Activated T-helper 2 cell treated with anti-CD3 and anti-CD28 coated beads, Interferon-gamma antibody, Interleukin-2, Interleukin-4, amounts not matched to agents 10 μg/mL and 5 μg/mL and 100 μg/mL, durations not matched to agents 14 hours and 24 hours and 36 hours (primary cell): ENCODE data around the gene NINJ1. TPM values are rescaled to one million over a fixed set of nuclear protein-coding genes. Genes with fewer than 3 reads are reported as not detected.

ENCODE experiments used
- DNase-seq: peaks from one replicate; pipeline ENCODE4 v3.0.0; 2021; ENCODE audit warnings: low spot score
- H3K27ac Mint-ChIP-seq: one replicate; pipeline ENCODE4 v1.8.0; 2021; ENCODE audit warnings: mixed read lengths
- H3K27me3 Mint-ChIP-seq: one replicate; pipeline ENCODE4 v1.8.0; 2021; ENCODE audit warnings: low read depth, mixed read lengths
- H3K36me3 Mint-ChIP-seq: one replicate; pipeline ENCODE4 v1.8.0; 2021; ENCODE audit warnings: low read depth, mixed read lengths
- H3K4me1 Mint-ChIP-seq: one replicate; pipeline ENCODE4 v1.8.0; 2021; ENCODE audit warnings: low read depth, mixed read lengths
- H3K4me3 Mint-ChIP-seq: one replicate; pipeline ENCODE4 v1.8.0; 2021; ENCODE audit warnings: low read depth, mild to moderate bottlenecking, moderate library complexity, mixed read lengths
- H3K9me3 Mint-ChIP-seq: one replicate; pipeline ENCODE4 v1.8.0; 2021; ENCODE audit warnings: mixed read lengths
- intact Hi-C: fragments of 100-400 bp; cut with micrococcal nuclease; formaldehyde crosslinking; loops from one replicate; pipeline ENCODE4 v1.15.1; 2023
- total RNA-seq: library from RNA; stranded (reverse); gene quantifications from 2 replicates; pipeline ENCODE4 v1.2.3, GENCODE V29; 2022

Gene NINJ1
- total RNA-seq, 1 donor from 2014 or later: 113 TPM

DNA sequence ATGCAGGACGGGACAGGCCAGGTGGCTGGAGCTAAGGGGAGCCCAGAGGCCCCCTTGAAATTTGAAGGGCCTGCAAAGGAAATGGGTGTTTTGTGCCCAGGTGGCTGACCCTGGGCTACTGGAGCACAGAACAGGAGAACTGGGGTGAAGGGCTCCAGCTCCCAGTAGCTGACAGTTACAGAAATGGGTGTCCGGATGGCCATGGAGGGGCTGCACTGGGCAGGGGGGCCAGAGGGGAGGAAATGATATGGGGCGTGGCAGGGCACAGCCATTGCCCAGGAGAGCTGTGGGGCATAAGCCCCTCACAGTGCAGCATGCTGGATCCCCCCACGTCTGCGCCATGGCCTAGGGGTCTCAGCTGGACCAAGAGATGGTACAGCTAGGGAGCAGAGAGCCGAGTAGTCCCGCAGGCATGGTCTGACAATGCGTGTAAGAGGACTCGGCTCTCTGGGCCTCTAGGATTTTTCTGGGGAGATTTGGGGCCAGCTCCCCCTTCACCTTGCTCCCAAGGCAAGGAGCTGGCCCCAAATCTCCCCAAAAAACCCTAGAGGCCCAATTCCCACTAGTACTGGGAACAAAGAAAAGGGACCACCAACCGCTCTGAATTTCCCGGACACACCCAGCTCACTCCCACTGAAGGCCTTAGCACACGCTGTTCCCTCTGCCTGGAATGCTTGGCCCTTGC, 45.9 kb downstream of the NINJ1 start:
- intact Hi-C loops: no loop called here
- H3K4me1 Mint-ChIP-seq: peaks cover 33% of the 10 kb centered on the region

DNA sequence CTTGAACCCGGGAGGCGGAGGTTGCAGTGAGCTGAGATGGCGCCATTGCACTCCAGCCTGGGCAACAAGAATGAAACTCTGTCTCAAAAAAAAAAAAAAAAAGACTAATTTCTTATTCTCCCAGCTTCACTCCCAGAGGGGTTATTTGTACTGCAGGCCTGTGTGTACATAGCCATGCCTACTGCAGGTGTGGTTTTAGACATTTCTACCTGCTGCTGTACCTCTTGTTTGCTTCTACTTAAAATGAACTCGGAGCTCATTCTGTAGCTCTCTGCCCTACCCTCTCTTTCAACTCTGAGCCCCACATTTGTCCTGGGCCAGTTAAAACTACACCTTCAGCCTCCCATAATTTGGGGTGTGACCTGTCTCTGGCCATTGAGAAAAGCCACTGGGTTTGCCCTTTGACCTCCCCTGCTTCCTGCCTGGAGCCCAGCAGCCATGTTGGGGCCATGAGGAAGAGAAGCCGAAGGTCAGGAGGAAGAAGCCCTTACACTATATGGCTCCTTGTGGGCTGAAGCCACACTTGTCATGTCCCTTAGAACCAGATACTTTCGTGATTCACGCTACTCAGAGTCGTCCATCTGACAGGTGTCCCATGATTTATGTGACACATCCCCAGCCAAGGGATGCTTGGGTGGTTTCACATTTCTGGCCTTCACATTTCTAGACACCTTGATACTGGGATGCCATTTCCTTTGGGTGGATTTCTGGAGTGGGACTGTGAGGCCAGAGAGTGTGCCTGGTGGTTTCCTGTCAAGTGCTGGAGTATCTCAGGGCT, 47.4 kb downstream of the NINJ1 start:
- intact Hi-C loops: no loop called here
- Mint-ChIP-seq H3K4me3 (no peak overlapping the region), H3K27ac (peak overlapping the region; percentile 28), H3K36me3 (peaks cover 80% of the 10 kb centered on the region), H3K27me3 (no peaks in the 10 kb centered on the region), H3K4me1 (peaks cover 27% of the 10 kb centered on the region), H3K9me3 (peaks cover 26% of the 10 kb centered on the region)
- DNase-seq: no peak

More for the DNA sequence above, 45.9 kb downstream of the NINJ1 start:
- no peak overlapping the region for H3K27ac Mint-ChIP-seq
- DNase-seq: no peak
- peaks cover 32% of the 10 kb centered on the region for H3K9me3 Mint-ChIP-seq
- no peaks in the 10 kb centered on the region for H3K27me3 Mint-ChIP-seq
- peaks cover 79% of the 10 kb centered on the region for H3K36me3 Mint-ChIP-seq
- H3K4me3 Mint-ChIP-seq: no peak overlapping the region

DNA sequence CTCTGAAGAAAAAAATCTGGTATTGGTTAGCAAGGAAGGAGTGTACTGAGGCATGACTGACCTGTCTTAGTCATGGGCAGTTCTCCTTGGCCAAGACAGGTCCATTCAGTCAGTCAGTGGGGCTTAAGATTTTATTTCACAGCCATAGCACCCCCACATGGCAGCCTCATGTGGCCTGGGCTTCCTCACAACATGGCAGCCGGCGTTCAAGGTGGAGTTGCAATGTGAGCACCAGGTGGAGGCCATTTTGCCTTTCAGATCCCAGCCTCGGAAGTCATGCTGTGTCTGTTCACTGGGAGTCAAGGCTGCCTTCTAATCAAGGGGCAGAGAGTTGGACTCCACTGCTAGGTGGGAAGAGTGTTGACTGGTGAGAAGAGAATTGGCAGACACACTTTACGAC, 48.4 kb downstream of the NINJ1 start:
- Mint-ChIP-seq H3K27me3 (no peaks in the 10 kb centered on the region), H3K9me3 (peaks cover 19% of the 10 kb centered on the region), H3K27ac (peak overlapping the region; percentile 28), H3K36me3 (peaks cover 81% of the 10 kb centered on the region), H3K4me3 (no peak overlapping the region), H3K4me1 (peaks cover 21% of the 10 kb centered on the region)
- intact Hi-C loops: no loop called here
- DNase-seq: no peak

DNA sequence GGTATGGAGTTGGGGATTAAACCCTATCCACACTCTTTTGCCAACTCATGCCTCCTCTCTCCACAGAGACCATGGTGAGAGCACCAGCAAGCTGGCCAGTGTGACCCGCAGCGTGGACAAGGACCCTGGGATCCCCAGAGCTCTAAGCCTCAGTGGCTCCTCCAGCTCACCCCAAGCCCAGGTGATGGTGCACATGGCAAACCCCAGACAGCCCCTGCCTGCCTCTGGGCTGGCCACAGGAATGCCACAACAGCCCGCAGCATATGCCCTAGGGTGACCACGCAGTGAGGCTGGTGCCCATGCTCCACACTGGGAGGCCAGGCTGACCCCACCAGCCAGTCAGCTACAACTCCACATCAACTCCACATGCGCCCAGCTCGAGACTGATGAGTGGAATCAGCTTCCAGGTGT, 49.6 kb downstream of the NINJ1 start:
- peaks cover 9% of the 10 kb centered on the region for H3K9me3 Mint-ChIP-seq
- H3K4me3 Mint-ChIP-seq: no peak overlapping the region
- DNase-seq: no peak
- H3K27ac Mint-ChIP-seq: no peak overlapping the region
- H3K4me1 Mint-ChIP-seq: peaks cover 18% of the 10 kb centered on the region
- peaks cover 78% of the 10 kb centered on the region for H3K36me3 Mint-ChIP-seq
- H3K27me3 Mint-ChIP-seq: no peaks in the 10 kb centered on the region
- intact Hi-C loops: no loop called here

DNA sequence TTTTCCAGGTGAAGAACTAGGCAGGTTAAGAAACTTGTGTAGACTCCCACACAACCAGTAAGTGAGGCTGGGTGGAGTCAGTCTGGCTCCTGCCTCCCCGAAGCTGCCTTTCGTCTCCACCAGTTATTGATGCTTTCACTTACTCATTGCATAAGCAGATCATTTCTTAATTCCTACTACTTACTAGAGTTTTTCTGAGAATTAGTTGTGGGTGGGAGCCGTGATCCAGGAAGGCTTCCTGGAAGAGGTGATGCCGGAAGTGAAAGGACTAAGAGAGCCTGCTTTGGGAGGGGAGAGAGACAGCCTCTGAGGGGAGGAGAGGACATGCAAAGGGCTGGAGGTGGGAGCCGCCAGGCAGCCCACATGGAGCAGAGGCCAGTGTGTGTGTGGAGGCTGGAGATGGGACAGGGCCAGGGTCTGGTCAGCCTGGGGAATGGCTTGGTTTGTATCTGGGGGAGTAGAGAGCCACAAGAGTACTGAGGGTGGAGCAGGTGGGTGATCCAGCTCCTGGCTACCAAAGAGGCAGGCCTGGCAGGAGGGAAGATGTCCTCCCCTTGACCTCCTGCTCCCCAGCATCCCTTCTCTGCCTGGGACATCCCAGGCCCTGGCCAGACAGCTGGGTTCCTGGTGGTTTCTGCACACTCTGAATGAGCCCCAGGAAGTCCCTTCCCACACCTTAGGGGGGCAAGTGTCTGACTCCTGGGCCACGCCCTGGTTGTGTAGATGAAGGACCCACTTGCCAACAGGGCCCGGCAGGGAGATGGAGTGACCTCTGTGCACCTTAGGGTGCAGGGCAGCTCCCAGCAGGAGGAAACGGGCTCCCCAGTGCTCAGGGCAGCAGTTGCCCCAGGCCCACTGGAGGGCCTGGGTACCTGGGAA, 50.2 kb downstream of the NINJ1 start:
- peaks cover 9% of the 10 kb centered on the region for H3K9me3 Mint-ChIP-seq
- peak overlapping the region; percentile 5 for H3K4me3 Mint-ChIP-seq
- peaks cover 71% of the 10 kb centered on the region for H3K36me3 Mint-ChIP-seq
- peaks cover 18% of the 10 kb centered on the region for H3K4me1 Mint-ChIP-seq
- no peak for DNase-seq
- no peaks in the 10 kb centered on the region for H3K27me3 Mint-ChIP-seq
- intact Hi-C loops: no loop called here
- peak overlapping the region; percentile 90 for H3K27ac Mint-ChIP-seq

DNA sequence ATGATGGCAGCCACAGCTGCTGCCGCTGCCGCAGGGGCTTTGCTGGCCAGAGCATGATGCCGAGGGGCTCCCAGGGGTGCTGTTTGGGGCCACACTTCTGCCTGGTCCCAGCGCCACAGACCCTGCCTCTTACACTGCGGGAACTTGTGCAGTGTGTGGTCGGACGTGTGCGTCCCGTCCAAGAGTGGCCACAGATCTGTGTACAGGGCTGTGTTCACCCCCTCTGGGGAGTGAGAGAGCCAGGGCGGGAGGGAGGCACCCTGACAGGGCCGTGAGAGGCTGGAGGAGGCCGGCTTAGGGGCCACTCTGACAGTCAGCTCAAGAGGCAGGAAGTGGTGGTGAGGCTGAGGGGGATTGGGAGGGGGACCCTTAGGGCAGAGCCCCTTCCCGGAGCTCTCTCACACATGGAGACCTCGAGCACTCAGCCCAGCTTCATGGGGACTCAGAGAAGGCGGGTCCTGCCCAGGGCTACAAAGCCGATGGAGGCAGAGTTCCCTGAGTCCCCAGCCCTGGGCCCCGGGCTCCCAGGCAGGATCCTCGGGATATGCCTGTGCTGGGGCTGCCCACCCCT, 51.1 kb downstream of the NINJ1 start:
- Mint-ChIP-seq H3K4me1 (peaks cover 18% of the 10 kb centered on the region), H3K4me3 (no peak overlapping the region), H3K27ac (peak overlapping the region; percentile 90), H3K27me3 (no peaks in the 10 kb centered on the region), H3K9me3 (peaks cover 9% of the 10 kb centered on the region), H3K36me3 (peaks cover 65% of the 10 kb centered on the region)
- DNase-seq: no peak
- intact Hi-C loops: no loop called here

DNA sequence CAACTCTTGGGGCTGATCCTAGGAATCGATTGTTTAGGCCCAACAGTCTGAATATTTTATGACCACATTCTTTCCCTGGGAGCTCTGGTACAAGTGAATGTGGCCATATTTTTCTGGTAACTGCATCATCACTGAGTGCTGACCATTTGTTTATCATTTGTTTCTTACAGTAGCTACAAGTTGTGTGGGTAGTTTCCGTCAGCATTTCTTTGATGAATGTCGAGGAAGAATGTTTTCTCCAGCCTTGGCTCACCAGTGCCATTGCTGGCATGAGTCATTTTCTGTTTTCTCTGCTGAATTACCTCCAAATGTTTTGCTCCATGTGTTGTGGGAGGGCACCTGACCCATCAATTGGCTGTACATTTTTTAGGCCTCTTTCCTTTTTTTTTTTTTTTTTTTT, 52.1 kb downstream of the NINJ1 start:
- Mint-ChIP-seq H3K9me3 (peaks cover 9% of the 10 kb centered on the region), H3K36me3 (peaks cover 65% of the 10 kb centered on the region), H3K27ac (peak overlapping the region; percentile 67), H3K4me3 (no peak overlapping the region), H3K4me1 (peaks cover 18% of the 10 kb centered on the region), H3K27me3 (no peaks in the 10 kb centered on the region)
- no peak for DNase-seq
- intact Hi-C loops: no loop called here

DNA sequence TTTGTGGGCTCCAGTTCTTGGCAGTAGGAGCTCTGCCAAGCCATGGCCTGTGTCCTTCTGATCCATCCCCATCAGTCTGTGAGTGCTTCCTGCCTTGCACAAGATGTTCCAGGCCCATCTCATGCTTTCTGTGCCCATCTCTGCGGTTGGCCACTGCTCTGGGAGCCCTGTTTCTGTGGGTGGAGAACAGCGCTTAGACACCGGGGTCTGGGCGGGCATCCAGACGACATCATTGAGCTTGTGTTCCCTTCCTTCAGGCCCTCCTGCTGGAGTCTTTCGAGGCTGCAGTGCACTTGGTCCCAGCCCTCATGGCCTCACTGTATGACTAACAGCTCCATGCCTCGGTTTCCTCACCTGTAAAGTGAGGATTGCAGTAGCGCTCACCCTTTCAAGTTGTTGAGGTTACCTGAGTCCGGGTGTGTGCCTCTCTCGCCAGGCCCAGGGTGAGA, 52.9 kb downstream of the NINJ1 start:
- H3K27me3 Mint-ChIP-seq: no peaks in the 10 kb centered on the region
- intact Hi-C loops: no loop called here
- peak overlapping the region; percentile 42 for H3K27ac Mint-ChIP-seq
- peaks cover 15% of the 10 kb centered on the region for H3K4me1 Mint-ChIP-seq
- peaks cover 59% of the 10 kb centered on the region for H3K36me3 Mint-ChIP-seq
- H3K4me3 Mint-ChIP-seq: no peak overlapping the region
- no peak for DNase-seq
- H3K9me3 Mint-ChIP-seq: peaks cover 9% of the 10 kb centered on the region

DNA sequence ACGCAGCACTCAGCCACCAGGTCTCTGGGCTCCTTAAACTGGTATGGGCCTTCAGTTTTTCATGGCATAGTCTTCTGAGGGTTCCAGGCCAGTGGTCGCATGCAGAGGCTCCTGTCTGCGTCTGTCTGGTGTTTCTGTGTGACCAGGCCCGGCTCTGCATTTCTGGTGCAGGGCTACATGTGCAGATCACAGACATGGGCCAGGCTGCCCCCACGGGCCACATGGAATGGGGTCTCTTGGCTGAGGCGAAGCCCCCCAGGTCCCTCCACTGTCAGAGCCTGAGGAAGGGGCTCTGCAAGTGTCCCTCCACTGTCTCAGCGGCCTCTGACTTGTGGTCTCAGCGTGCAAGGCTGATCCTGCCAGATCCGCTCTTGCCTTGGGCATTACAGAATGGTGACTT, 53.6 kb downstream of the NINJ1 start:
- intact Hi-C loops: no loop called here
- peak overlapping the region; percentile 42 for H3K27ac Mint-ChIP-seq
- peaks cover 54% of the 10 kb centered on the region for H3K36me3 Mint-ChIP-seq
- H3K27me3 Mint-ChIP-seq: no peaks in the 10 kb centered on the region
- DNase-seq: no peak
- H3K4me3 Mint-ChIP-seq: no peak overlapping the region
- H3K4me1 Mint-ChIP-seq: peaks cover 15% of the 10 kb centered on the region
- peaks cover 4% of the 10 kb centered on the region for H3K9me3 Mint-ChIP-seq

DNA sequence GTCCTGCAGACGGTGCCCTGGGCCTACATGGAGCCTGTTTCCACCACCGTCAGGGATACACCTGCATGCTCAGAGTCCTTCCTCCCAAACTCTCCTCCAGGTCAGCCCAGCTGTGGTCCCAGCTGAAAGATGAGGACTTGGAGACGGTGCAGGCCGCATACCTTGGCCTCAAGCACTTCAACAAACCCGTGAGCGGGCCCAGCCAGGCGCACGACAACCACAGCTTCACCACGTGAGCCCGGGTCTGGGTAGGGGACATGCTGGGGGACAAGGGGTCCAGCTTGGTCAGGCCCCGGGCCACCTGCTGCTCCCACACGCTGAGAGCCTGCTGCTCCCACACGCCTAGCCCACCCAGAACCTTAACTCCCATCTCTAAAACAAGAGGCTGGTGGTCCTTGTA, 54.7 kb downstream of the NINJ1 start:
- Mint-ChIP-seq H3K27me3 (no peaks in the 10 kb centered on the region), H3K9me3 (peaks cover 4% of the 10 kb centered on the region), H3K36me3 (peaks cover 46% of the 10 kb centered on the region), H3K27ac (no peak overlapping the region), H3K4me3 (no peak overlapping the region), H3K4me1 (peaks cover 19% of the 10 kb centered on the region)
- DNase-seq: no peak
- intact Hi-C loops: no loop called here

DNA sequence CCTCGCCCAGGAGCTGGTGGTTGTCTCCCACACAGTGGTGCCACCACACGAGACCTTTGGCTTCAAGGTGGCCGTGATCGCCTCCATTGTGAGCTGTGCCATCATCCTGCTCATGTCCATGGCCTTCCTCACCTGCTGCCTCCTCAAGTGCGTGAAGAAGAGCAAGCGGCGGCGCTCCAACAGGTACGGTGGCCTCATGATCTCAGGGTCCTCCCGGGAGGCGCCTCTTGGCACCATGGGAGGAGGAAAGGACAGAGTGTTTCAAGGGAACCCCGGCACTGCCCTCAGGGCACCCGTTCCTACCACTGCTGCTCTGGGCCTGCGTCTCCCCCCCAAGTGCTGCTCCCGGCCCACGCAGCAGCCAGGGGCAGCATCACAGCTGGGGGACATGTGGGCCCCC, 56.2 kb downstream of the NINJ1 start:
- no peak for DNase-seq
- Mint-ChIP-seq H3K4me3 (no peak overlapping the region), H3K27me3 (no peaks in the 10 kb centered on the region), H3K27ac (no peak overlapping the region), H3K4me1 (peaks cover 13% of the 10 kb centered on the region), H3K9me3 (no peaks in the 10 kb centered on the region), H3K36me3 (peaks cover 35% of the 10 kb centered on the region)
- intact Hi-C loops: no loop called here

DNA sequence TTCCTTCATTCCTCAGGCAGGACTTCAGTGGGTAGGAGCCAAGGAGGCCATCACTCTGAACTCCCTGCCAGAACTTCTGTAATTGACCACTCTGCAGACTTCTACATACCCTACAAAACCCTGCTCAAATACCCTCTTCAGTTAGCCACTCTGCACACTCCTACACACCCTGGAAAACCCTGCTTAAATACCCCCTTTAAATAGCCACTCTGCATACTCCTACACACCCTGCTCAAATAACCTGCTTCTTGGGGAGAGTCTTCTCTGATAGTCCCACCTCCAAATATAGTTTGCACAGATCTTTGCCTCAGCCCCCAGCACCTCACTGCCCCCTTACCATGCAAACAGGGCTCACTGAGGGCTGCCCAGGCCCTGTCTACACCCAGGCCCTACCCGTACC, 56.7 kb downstream of the NINJ1 start:
- Mint-ChIP-seq H3K27me3 (no peaks in the 10 kb centered on the region), H3K36me3 (peaks cover 32% of the 10 kb centered on the region), H3K4me1 (peaks cover 10% of the 10 kb centered on the region), H3K4me3 (no peak overlapping the region), H3K9me3 (no peaks in the 10 kb centered on the region), H3K27ac (peak overlapping the region; percentile 2)
- DNase-seq: no peak
- intact Hi-C loops: no loop called here
